HG02973 (cell line): ENCODE measurements around the gene CREBZF.
"Not testable (repeated sequence)": the region's sequence is repeated elsewhere in the genome, so short reads cannot be mapped to it uniquely, and the experiment has no call there.

Source experiments
- ATAC-seq: cut with Tn5 transposase; IDR thresholded peaks from one replicate; pipeline ENCODE4 v1.9.1; 2021; ENCODE audit warnings: moderate library complexity; ENCODE audit not compliant: unreplicated experiment

The CREBZF gene

GRCh38 chr11:85670949-85671663 lies 6.2 kb upstream of the CREBZF start:
- not testable (repeated sequence) for ATAC-seq

- no peak for ATAC-seq
Measured at GRCh38 chr11:85668157-85668556, 3.2 kb upstream of the CREBZF start.

DNA sequence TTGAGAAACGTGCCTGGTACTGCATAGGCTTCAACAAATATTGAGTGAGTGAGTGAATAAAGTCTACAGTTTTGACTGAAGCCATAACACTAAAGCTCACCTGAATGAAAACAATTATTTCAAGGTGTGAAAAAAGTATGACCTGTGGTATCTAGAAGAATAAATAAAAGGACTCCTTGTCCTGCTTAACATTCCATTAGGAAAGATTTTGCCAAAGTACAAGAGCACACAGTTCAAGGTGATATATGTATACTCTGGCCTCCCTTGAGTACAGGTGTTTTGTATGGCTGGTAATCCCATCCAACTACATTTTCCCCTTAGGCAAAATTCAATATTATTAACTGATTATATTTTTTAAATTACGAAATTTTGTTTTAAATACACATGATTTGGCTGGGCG lies 1.8 kb upstream of the CREBZF start:
- no peak for ATAC-seq

DNA sequence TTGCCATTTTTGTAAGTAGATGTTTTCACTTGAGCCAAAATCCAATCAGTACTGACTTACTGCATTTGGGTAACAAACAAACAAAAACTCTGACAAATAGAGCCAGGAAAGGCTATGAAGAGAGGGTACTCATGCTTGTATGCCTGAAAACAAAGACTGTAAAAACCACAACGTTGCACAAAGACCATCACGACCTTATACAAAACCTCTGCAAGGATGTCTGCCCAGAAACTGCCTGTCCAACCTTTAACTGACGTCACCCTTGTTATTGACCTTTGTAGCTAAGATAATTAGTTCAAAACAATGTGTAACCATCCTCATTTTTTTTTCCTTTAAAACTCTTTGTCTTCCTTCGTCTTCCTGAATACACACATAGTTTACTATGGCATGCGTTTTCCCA lies 804 bp upstream of the CREBZF start:
- no peak for ATAC-seq

- peak; percentile 71 for ATAC-seq
Measured at GRCh38 chr11:85663753-85664614, 945 bp downstream of the CREBZF start.

DNA sequence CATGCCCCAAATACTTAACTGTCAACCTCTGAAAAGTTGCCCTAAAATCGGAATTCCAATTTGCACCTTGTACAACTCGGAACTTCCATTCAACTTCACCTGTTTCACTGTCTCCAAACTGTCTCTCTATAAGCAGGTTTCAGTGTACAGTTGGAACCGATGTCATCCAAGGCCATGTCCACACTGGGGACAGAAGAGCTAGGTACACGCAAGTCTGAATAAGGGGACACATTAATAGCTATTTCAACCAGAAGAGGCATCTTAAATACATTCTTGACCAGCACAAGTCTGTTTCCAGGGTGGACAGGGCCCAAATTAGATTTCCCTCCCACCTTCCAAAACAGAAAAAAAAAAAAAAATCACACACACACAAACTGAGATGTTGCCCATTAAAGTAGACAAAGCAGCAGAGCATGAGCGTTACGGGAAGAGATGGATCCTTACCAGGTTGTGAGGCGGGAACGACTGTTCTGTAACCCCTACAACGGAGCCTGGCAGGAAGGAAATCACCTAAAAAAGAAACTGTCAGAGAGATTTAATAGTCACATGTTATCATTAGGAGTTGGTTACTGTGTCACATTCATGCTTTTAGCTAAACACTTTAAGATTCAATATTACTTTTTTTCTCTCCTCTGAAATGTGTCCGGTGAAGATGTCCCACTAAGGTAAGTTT lies 1.7 kb downstream of the CREBZF start:
- no peak for ATAC-seq

GRCh38 chr11:85661972-85662664 lies 2.8 kb downstream of the CREBZF start:
- ATAC-seq: no peak

DNA sequence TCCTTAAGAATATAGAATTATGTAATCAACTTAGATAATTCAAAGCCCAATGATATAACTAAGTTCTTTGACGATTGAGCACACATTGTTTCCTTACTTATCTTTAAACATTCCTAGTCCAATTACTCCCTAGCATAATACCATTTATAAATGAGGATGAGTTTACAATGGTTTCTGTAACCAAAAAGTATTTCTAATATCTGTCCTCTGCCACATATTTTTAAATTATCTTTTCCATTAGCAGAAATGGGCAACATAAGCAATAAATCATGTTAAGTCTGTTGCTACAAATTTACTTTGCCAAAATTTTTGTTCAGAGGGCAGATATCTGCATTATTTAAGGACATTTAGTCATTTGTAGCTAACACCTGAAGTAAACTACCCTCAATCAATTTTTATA lies 6.7 kb downstream of the CREBZF start:
- no peak for ATAC-seq

DNA sequence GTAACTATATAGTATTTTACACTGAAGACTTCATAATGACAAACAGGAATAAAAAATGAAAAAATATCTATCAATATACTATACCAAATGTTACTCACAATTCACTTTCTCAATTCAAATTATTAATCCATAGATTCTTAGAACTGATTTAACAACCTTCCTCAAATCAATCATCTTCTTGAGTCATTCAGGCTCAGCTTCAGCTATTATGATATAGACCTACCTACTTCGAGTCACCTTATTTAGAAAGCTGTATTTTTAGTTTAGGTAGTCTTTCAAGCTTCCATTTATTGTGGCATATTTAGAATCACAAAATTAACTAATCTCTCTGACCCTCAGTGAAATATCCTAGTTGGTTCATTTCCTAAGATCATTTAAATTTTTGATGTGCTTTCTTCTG lies 8.2 kb downstream of the CREBZF start:
- no peak for ATAC-seq

DNA sequence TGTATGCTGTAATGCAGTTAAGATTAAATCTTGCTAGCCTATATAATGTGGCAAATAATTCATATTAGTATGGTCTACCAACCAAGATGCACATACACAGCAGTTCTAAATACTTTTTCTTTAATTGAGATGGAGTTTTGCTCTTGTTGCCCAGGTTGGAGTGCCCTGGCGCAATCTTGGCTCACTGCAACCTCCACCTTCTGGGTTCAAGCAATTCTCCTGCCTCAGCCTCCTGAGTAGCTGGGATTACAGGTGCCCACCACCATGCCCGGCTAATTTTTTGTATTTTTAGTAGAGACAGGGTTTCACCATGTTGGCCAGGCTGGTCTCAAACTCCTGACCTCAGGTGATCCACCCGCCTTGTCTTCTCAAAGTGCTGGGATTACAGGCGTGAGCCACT lies 10.6 kb downstream of the CREBZF start:
- ATAC-seq: not testable (repeated sequence)

GRCh38 chr11:85652786-85653447 lies 12.0 kb downstream of the CREBZF start:
- no peak for ATAC-seq

GRCh38 chr11:85651118-85651517 lies 13.8 kb downstream of the CREBZF start:
- no peak for ATAC-seq

- peak; percentile 99 for ATAC-seq
Measured at GRCh38 chr11:85647604-85648299, 17.2 kb downstream of the CREBZF start, which contains the start of gene TMEM126A. TMEM126A (plus strand) TSS chr11:85647967; CDS start chr11:85650256, 2,289 bp downstream.

GRCh38 chr11:85647078-85647477 lies 17.9 kb downstream of the CREBZF start:
- ATAC-seq: no peak

- ATAC-seq: no peak
Measured at GRCh38 chr11:85643191-85643614, 21.7 kb downstream of the CREBZF start.

GRCh38 chr11:85634747-85635146 lies 30.2 kb downstream of the CREBZF start:
- ATAC-seq: no peak

DNA sequence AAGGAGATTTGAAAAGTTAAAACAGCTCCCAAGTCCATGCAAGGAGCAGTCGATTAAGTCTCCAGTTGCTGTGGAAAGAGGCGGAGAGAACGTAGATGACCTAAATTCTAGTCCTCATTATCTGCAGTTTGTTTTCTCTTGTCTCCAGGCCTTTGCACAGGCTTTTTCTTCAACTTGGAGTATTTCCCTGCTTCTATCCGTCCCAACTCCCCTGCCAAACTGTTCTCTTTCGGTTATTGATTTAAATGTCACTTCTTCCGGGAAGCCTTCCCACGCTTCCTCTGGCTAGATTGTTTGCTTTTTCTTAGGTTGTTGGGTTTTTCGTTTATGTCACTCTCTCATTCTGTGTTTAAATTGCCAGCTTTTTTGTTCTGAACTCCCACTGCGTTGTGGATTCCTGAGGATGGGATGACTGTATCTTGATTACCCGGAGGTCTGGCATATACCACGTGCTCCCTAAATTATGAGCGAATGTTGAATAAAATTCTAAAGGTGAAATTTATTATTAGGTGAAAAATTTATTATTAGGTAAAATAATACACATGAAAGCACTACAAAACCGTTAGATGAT lies 36.1 kb downstream of the CREBZF start:
- ATAC-seq: peak; percentile 3

GRCh38 chr11:85627998-85628770 lies 36.7 kb downstream of the CREBZF start, which contains the start of gene TMEM126B:
TMEM126B (plus strand) TSS chr11:85628593; CDS start chr11:85628608, 15 bp downstream.
- peak; percentile 100 for ATAC-seq
